H1 (cell line): ENCODE results near the gene CACNA2D3. TPM values are rescaled to one million over a fixed set of nuclear protein-coding genes. Genes with fewer than 3 reads are reported as not detected.

Source experiments
- CTCF ChIA-PET: fragments of 300-600 bp; sonication (Branson Sonifier 250); formaldehyde crosslinking; loops from one replicate; lab custom pipeline; 2021; ENCODE audit not compliant: partially characterized antibody; lab: Charles Lee
- POLR2A ChIA-PET: fragments of 300-600 bp; sonication (Branson Sonifier 250); formaldehyde crosslinking; loops from one replicate; lab custom pipeline; 2021; ENCODE audit warnings: inconsistent platforms; ENCODE audit not compliant: partially characterized antibody; lab: Charles Lee
- DNase-seq, 2 experiments: peaks; one replicate each; pipeline versions ENCODE4 v3.0.0 to v3.0.0-alpha.2; 2010 to 2022; ENCODE audit warnings: low spot score in 2 of 2, low read depth in 1 of 2, mixed read lengths in 1 of 2
- FAIRE-seq: peaks from 2 replicates; lab custom pipeline; 2011; peaks lifted over from hg19 to GRCh38; lab: Jason Lieb, UNC
- H2AFZ ChIP-seq: 2 replicates; pipeline ENCODE4 v1.8.1; 2012; ENCODE audit warnings: low read length, inconsistent platforms
- H2AK5ac ChIP-seq: 2 replicates; pipeline ENCODE4 v1.6.1; 2013; ENCODE audit warnings: low read depth, low read length
- H2BK120ac ChIP-seq: replicated peaks from 2 replicates; pipeline ENCODE3; 2013; ENCODE audit warnings: low read depth, low read length, inconsistent platforms
- H2BK12ac ChIP-seq: 2 replicates; pipeline ENCODE4 v1.6.1; 2013; ENCODE audit warnings: low read depth, low read length
- H2BK15ac ChIP-seq: 2 replicates; pipeline ENCODE4 v1.6.1; 2013; ENCODE audit warnings: low read length
- H2BK20ac ChIP-seq: 2 replicates; pipeline ENCODE4 v1.6.1; 2013; ENCODE audit warnings: low read length
- H2BK5ac ChIP-seq: 2 replicates; pipeline ENCODE4 v1.6.1; 2013; ENCODE audit warnings: low read depth, low read length
- H3K14ac ChIP-seq: 2 replicates; pipeline ENCODE4 v1.6.1; 2013; ENCODE audit warnings: inconsistent platforms; ENCODE audit not compliant: insufficient read length
- H3K18ac ChIP-seq: 2 replicates; pipeline ENCODE4 v1.6.1; 2013; ENCODE audit warnings: low read length; ENCODE audit errors: extremely low read depth
- H3K23ac ChIP-seq: 2 replicates; pipeline ENCODE4 v1.6.1; 2013; ENCODE audit warnings: inconsistent platforms; ENCODE audit not compliant: insufficient read length
- H3K23me2 ChIP-seq: 2 replicates; pipeline ENCODE4 v1.6.1; 2013; ENCODE audit warnings: low read depth, low read length
- H3K27ac ChIP-seq: 2 replicates; pipeline ENCODE4 v1.6.1; 2011; ENCODE audit warnings: low read depth, low read length, inconsistent platforms
- H3K27me3 ChIP-seq, 4 experiments: replicated peaks in 1 of 4; 1 replicate in 1 of 4; 2 replicates in 3 of 4; pipeline versions ENCODE4 v1.6.1 to v1.8.1; 2011 to 2013; ENCODE audit warnings: low read length in 3 of 4, mild to moderate bottlenecking in 3 of 4, inconsistent platforms in 2 of 4, mixed read lengths in 2 of 4, moderate library complexity in 1 of 4; ENCODE audit not compliant: control insufficient read depth in 3 of 4, insufficient read depth in 3 of 4; ENCODE audit errors: extremely low read depth in 1 of 4
- H3K36me3 ChIP-seq, 4 experiments: 2 replicates each; pipeline versions ENCODE4 v1.6.1 to v1.8.1; 2011 to 2013; ENCODE audit warnings: mild to moderate bottlenecking in 4 of 4, low read length in 3 of 4, moderate library complexity in 2 of 4, control low read depth in 1 of 4, inconsistent platforms in 1 of 4; ENCODE audit not compliant: insufficient read depth in 4 of 4, control insufficient read depth in 2 of 4
- H3K4ac ChIP-seq: replicated peaks from 2 replicates; pipeline ENCODE3; 2013; ENCODE audit warnings: low read length, low read depth, mixed read lengths, inconsistent platforms; ENCODE audit not compliant: insufficient read length
- H3K4me1 ChIP-seq, 4 experiments: replicated peaks in 1 of 4; 1 replicate in 1 of 4; 2 replicates in 3 of 4; pipeline versions ENCODE4 v1.6.1 to v1.8.1; 2011 to 2013; ENCODE audit warnings: low read length in 3 of 4, inconsistent platforms in 2 of 4, mixed read lengths in 1 of 4; ENCODE audit not compliant: insufficient read depth in 4 of 4, control insufficient read depth in 3 of 4
- H3K4me2 ChIP-seq, 2 experiments: 2 replicates each; pipeline versions ENCODE4 v1.6.1 to v1.8.1; 2011 to 2013; ENCODE audit warnings: low read depth in 2 of 2, low read length in 2 of 2, control low read depth in 1 of 2, inconsistent platforms in 1 of 2, mild to moderate bottlenecking in 1 of 2; ENCODE audit not compliant: insufficient read depth in 1 of 2
- H3K4me3 ChIP-seq, 4 experiments: fragments of 200-600, 300-600 bp in 1 of 4; sonication (generic), shearing (Covaris generic), sonication (Bioruptor Twin) in 1 of 4; 2 replicates each; pipeline versions ENCODE4 v1.5.1 to v1.8.1; 2011 to 2016; ENCODE audit warnings: low read length in 4 of 4, low read depth in 3 of 4, control low read depth in 2 of 4, inconsistent platforms in 2 of 4, mild to moderate bottlenecking in 2 of 4, mixed read lengths in 1 of 4, moderate library complexity in 1 of 4; ENCODE audit not compliant: insufficient read depth in 2 of 4; ENCODE audit errors: extremely low read depth in 1 of 4
- H3K56ac ChIP-seq: replicated peaks from 2 replicates; pipeline ENCODE3; 2013; ENCODE audit warnings: low read depth, mild to moderate bottlenecking, mixed read lengths, low read length, inconsistent platforms; ENCODE audit not compliant: insufficient read length
- H3K79me1 ChIP-seq: 2 replicates; pipeline ENCODE4 v1.6.1; 2013; ENCODE audit warnings: low read depth, low read length, control low read depth
- H3K79me2 ChIP-seq, 2 experiments: 2 replicates each; pipeline versions ENCODE4 v1.6.1 to v1.8.1; 2012 to 2013; ENCODE audit warnings: low read length in 2 of 2, mild to moderate bottlenecking in 2 of 2, inconsistent platforms in 1 of 2; ENCODE audit not compliant: insufficient read depth in 2 of 2, control insufficient read depth in 1 of 2
- H3K9ac ChIP-seq, 4 experiments: replicated peaks in 1 of 4; 1 replicate in 1 of 4; 2 replicates in 3 of 4; pipeline versions ENCODE4 v1.6.1 to v1.8.1; 2011 to 2013; ENCODE audit warnings: low read depth in 3 of 4, low read length in 3 of 4, control low read depth in 2 of 4, mild to moderate bottlenecking in 2 of 4, moderate library complexity in 2 of 4, inconsistent platforms in 1 of 4; ENCODE audit errors: extremely low read depth in 1 of 4
- H3K9me3 ChIP-seq, 2 experiments: 2 replicates each; pipeline versions ENCODE4 v1.6.1 to v1.8.1; 2012 to 2013; ENCODE audit warnings: mild to moderate bottlenecking in 2 of 2, moderate library complexity in 2 of 2, control low read depth in 1 of 2, inconsistent platforms in 1 of 2, low read depth in 1 of 2, low read length in 1 of 2, mixed read lengths in 1 of 2; ENCODE audit not compliant: insufficient read depth in 2 of 2
- H4K20me1 ChIP-seq, 2 experiments: replicated peaks in 1 of 2; 2 replicates each; pipeline versions ENCODE3 to v1.8.1; 2011 to 2013; ENCODE audit warnings: inconsistent platforms in 2 of 2, low read length in 2 of 2, mild to moderate bottlenecking in 1 of 2; ENCODE audit not compliant: insufficient read depth in 2 of 2, control insufficient read depth in 1 of 2
- H4K5ac ChIP-seq: 2 replicates; pipeline ENCODE4 v1.6.1; 2013; ENCODE audit warnings: low read length, low read depth, mixed read lengths, inconsistent platforms; ENCODE audit not compliant: insufficient read length
- H4K8ac ChIP-seq: 2 replicates; pipeline ENCODE4 v1.8.0; 2013; ENCODE audit warnings: mild to moderate bottlenecking, moderate library complexity, low read length, inconsistent platforms; ENCODE audit not compliant: insufficient read depth; ENCODE audit errors: extremely low read depth
- H4K91ac ChIP-seq: replicated peaks from 2 replicates; pipeline ENCODE3; 2013; ENCODE audit warnings: low read length, mixed read lengths, inconsistent platforms; ENCODE audit not compliant: insufficient read length
- CREB1 ChIP-seq: IDR thresholded peaks from 2 replicates; pipeline ENCODE4 v1.6.1; 2012; ENCODE audit warnings: inconsistent platforms
- POLR2A ChIP-seq, 2 experiments: IDR thresholded peaks; 1 replicate in 1 of 2; 2 replicates in 1 of 2; pipeline ENCODE4 v1.6.1; 2011; ENCODE audit warnings: low read depth in 2 of 2, low read length in 2 of 2, mild to moderate bottlenecking in 2 of 2; ENCODE audit errors: control extremely low read depth in 1 of 2
- POLR2AphosphoS5 ChIP-seq: IDR thresholded peaks from 2 replicates; pipeline ENCODE4 v1.6.1; 2011; ENCODE audit warnings: low read depth, low read length
- WGBS, 2 experiments: shearing (Covaris generic) in 1 of 2; methylation state at CpG; one replicate each; pipeline versions ENCODE4 v1.1.6 to v1.1.7; 2013 to 2015; ENCODE audit warnings: low lambda C conversion rate in 2 of 2, mixed read lengths in 2 of 2, inconsistent platforms in 1 of 2, low coverage in 1 of 2, missing lambda C conversion rate in 1 of 2; ENCODE audit not compliant: insufficient replicate concordance in 2 of 2, insufficient coverage in 1 of 2, insufficient read length in 1 of 2; ENCODE audit errors: extremely low coverage in 1 of 2, missing lambda C conversion rate in 1 of 2; 5-methylcytosine and 5-hydroxymethylcytosine counted together
- polyA plus RNA-seq, 7 experiments: library from polyadenylated mRNA; depleted of rRNA in 3 of 7; stranded (reverse) in 5 of 7; unstranded in 2 of 7; fragments of >200 nt in 5 of 7; fragments of 200-250 nt in 2 of 7; gene quantifications; 1 replicate in 5 of 7; 2 replicates in 1 of 7; 4 replicates in 1 of 7; pipeline versions ENCODE4 v1.2.1 to v1.2.3, GENCODE V29; 2011 to 2013; ENCODE audit warnings: missing spikeins in 2 of 7, mixed read lengths in 2 of 7
- total RNA-seq: library from RNA; stranded (reverse); fragmentation: NEBNext Ultra II Directional; extraction: Animal tissue kit (Norgen Biotek cat#: 25700); gene quantifications from 2 replicates; pipeline ENCODE4 v1.2.1, GENCODE V29; 2021
- TF ChIP-seq, protein P1 (sequence below): IDR thresholded peaks from 2 replicates; pipeline ENCODE4 v1.6.1; 2012; ENCODE audit warnings: inconsistent platforms

CACNA2D3 gene
- total and polyA plus RNA-seq, 2 of the 8 experiments (the other 6 are each of a cell fraction or from before 2014, with no cell fraction given) = 1.5 to 1.8 TPM

- FAIRE-seq (no peak), DNase-seq (peak in 1 of 2 experiments; percentile 56)
- H2AK5ac ChIP-seq = no peak overlapping the region
- no peak overlapping the region for H2BK120ac ChIP-seq
- H3K18ac ChIP-seq = no peak overlapping the region
- H3K79me2 ChIP-seq = no peaks in the 10 kb centered on the region; a peak in 1 of 4 replicates
- H2BK20ac ChIP-seq = no peak overlapping the region
- H2BK12ac ChIP-seq = no peak overlapping the region
- 0 out of 2 replicates have a peak, but pooled peaks cover 2% of the 10 kb centered on the region for H3K79me1 ChIP-seq
- H3K23ac ChIP-seq = no peak overlapping the region
- no peak overlapping the region for H3K9ac ChIP-seq
- H3K14ac ChIP-seq = no peak overlapping the region
- H4K20me1 ChIP-seq = peaks cover 8 to 9% of the 10 kb centered on the region in 2 experiments
- TF ChIP-seq POLR2A (IDR thresholded peaks at IDR 0.05; ENCODE audit: control extremely low read depth in 1 of 2, low read depth in 2 of 2, low read length in 2 of 2) (peak in 1 of 2 experiments; percentile 78; a peak in 1 of 3 replicates), CREB1 (0 out of 2 replicates have a peak, but pooled peaks have one; percentile 4), POLR2AphosphoS5 (peak; percentile 73)
- TF ChIP-seq, protein P1, sequence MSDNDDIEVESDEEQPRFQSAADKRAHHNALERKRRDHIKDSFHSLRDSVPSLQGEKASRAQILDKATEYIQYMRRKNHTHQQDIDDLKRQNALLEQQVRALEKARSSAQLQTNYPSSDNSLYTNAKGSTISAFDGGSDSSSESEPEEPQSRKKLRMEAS = no peak
- no peak overlapping the region for H3K4me3 ChIP-seq
- H3K4me2 ChIP-seq = no peak overlapping the region
- no peak overlapping the region for H3K56ac ChIP-seq
- 75% methylated on average over 3 of the region's 3 CpGs; no CpG with 5 or more reads in 1 of the 2 experiments for WGBS, 2 experiments
- no peak overlapping the region for H3K4ac ChIP-seq
- H3K4me1 ChIP-seq = peaks cover 2 to 9% (median 6%) of the 10 kb centered on the region in 4 experiments; a peak in 5 of 7 replicates
- CTCF ChIA-PET = interaction anchor here (1.4 to 3.0 kb wide), 3 partner anchors 20 to 195 kb away, joined by 3 to 14 read pairs (median 6); no protein-coding TSS in a partner anchor
- no peak overlapping the region for H4K5ac ChIP-seq
- H2BK15ac ChIP-seq = no peak overlapping the region
- no peak overlapping the region for H4K91ac ChIP-seq
- H3K27me3 ChIP-seq = no peaks in the 10 kb centered on the region; a peak in 2 of 7 replicates
- peaks cover 16 to 31% (median 21%) of the 10 kb centered on the region in 4 experiments for H3K36me3 ChIP-seq
- H3K23me2 ChIP-seq = no peaks in the 10 kb centered on the region
- no peak overlapping the region for H3K27ac ChIP-seq
- H3K9me3 ChIP-seq = peaks cover 0 to 3% of the 10 kb centered on the region in 2 experiments; a peak in 1 of 4 replicates
- no peak overlapping the region for H4K8ac ChIP-seq
- POLR2A ChIA-PET = interaction anchor here (0.8 to 7.8 kb wide), 14 partner anchors 9 to 467 kb away, joined by 3 to 87 read pairs (median 3); no protein-coding TSS in a partner anchor
- H2BK5ac ChIP-seq = no peak overlapping the region
- H2AFZ ChIP-seq = no peak overlapping the region
Observed at GRCh38 chr3:54628888-54629441, 506.6 kb downstream of the CACNA2D3 start.
